Adrenal gland (tissue), 12 donors: ENCODE measurements around the gene A1BG. TPM values are rescaled to one million over a fixed set of nuclear protein-coding genes. Genes with fewer than 3 reads are reported as not detected.

ENCODE experiments used
- DNase-seq, 7 donors: peaks; one replicate each; pipeline ENCODE4 v3.0.0-alpha.2; 2019 to 2020
- H3K27ac ChIP-seq, 5 donors: fragments of 200-600 bp; sonication (generic) in 4 of 5; 1 replicate in 3 of 5; 2 replicates in 2 of 5; pipeline versions ENCODE4 v1.5.1 to v1.8.0; 2016 to 2020; ENCODE audit warnings: mild to moderate bottlenecking in 1 of 5
- H3K27me3 ChIP-seq: fragments of 200-600 bp; 2 replicates; pipeline ENCODE4 v1.8.0; 2021
- H3K36me3 ChIP-seq, 2 donors: fragments of 200-600 bp; replicated peaks in 1 of 2; 1 replicate in 1 of 2; 2 replicates in 1 of 2; pipeline versions ENCODE4 v1.5.1 to v1.8.0; 2018 to 2022
- H3K4me1 ChIP-seq, 2 donors: fragments of 200-600 bp; replicated peaks in 1 of 2; 1 replicate in 1 of 2; 2 replicates in 1 of 2; pipeline versions ENCODE4 v1.5.1 to v1.8.0; 2018 to 2021
- H3K4me3 ChIP-seq, 4 donors: fragments of 200-600 bp; sonication (generic) in 3 of 4; one replicate each; pipeline ENCODE4 v1.5.1; 2016 to 2018
- H3K9me3 ChIP-seq, 3 donors: fragments of 200-600 bp; sonication (generic) in 1 of 3; replicated peaks in 1 of 3; 1 replicate in 2 of 3; 2 replicates in 1 of 3; pipeline versions ENCODE4 v1.5.1 to v1.8.0; 2016 to 2021
- CTCF ChIP-seq, 6 experiments: fragments of 450-650 bp in 4 of 6; fragments of 200-600 bp in 2 of 6; sonication (generic) in 1 of 6; IDR thresholded peaks; 1 replicate in 5 of 6; 2 replicates in 1 of 6; pipeline versions ENCODE4 v1.5.1 to v1.8.0; 2016 to 2021; ENCODE audit warnings: antibody characterized with exemption in 6 of 6, mild to moderate bottlenecking in 2 of 6, moderate library complexity in 1 of 6
- POLR2A ChIP-seq, 2 donors: fragments of 450-650 bp; IDR thresholded peaks; one replicate each; pipeline ENCODE4 v1.6.1; 2017; ENCODE audit warnings: antibody characterized with exemption in 2 of 2, mild to moderate bottlenecking in 2 of 2, moderate library complexity in 1 of 2
- WGBS, 4 donors: extraction: QIAGEN DNeasy Blood & Tissue Kit in 2 of 4; methylation state at CpG; one replicate each; pipeline versions ENCODE4 v1.1.5 to v1.1.7; 2013 to 2017; 5-methylcytosine and 5-hydroxymethylcytosine counted together
- intact Hi-C, 2 donors: fragments of 100-400 bp; cut with DNase I; formaldehyde crosslinking; loops; one replicate each; pipeline versions ENCODE4 v1.14.1 to v1.15.0; 2022 to 2023
- polyA plus RNA-seq, 3 donors: library from polyadenylated mRNA; stranded (reverse); fragments of 200-250 nt in 2 of 3; fragments of 350-450 nt in 1 of 3; fragmentation: Illumina TruSeq in 1 of 3; extraction: RNeasy Lipid Tissue Mini Kit (QIAGEN cat#74804) in 1 of 3; gene quantifications; one replicate each; pipeline ENCODE4 v1.2.3, GENCODE V29; 2013 to 2014
- total RNA-seq, 9 donors: library from RNA; depleted of rRNA in 4 of 9; stranded (reverse); fragments of >200 nt in 4 of 9; fragments of 120-200 nt in 1 of 9; fragmentation: NEBNext Ultra II Directional in 1 of 9; extraction: Animal tissue kit (Norgen Biotek cat#: 25700) in 1 of 9; gene quantifications; one replicate each; pipeline versions ENCODE4 v1.1.0 to v1.2.4, GENCODE V29; 2013 to 2023
- donor health status: healthy with polysubstance abuse.
- donor health status: Bipolar disorder and iron deficiency.
- donor health status: DM: yes; HTN: yes; CAD: no.
- donor health status: DM: no; HTN: no; CAD: no.
- donor health status: DM: no; HTN: no; CAD: no.
- donor health status: DM: yes; HTN: yes; CAD: no.

Gene A1BG
- total and polyA plus RNA-seq, 12 donors = 0.39 to 41.3 (median 6.6) TPM; not detected in 1

GRCh38 chr19:58346961-58347929, 6.0 kb downstream of the A1BG start:
- H3K4me3 ChIP-seq = peak overlapping the region in 2 of 4 donors; percentile 13 to 66
- DNase-seq = peak in 5 of 7 donors; percentile 33 to 70 (median 44)
- no peaks in the 10 kb centered on the region for H3K36me3 ChIP-seq
- H3K9me3 ChIP-seq = no peaks in the 10 kb centered on the region
- peak overlapping the region in 3 of 5 donors; percentile 55 to 82 (median 75) for H3K27ac ChIP-seq
- WGBS, 4 donors = 1 to 4% (median 2%) methylated on average over 19 to 82 of the region's 82 CpGs
- H3K4me1 ChIP-seq = peaks cover 9 to 14% of the 10 kb centered on the region in 2 donors
- H3K27me3 ChIP-seq = peaks cover 17% of the 10 kb centered on the region
- TF ChIP-seq POLR2A (IDR thresholded peaks at IDR 0.05) = peak in 1 of 2 donors; percentile 16
- TF ChIP-seq CTCF (IDR thresholded peaks at IDR 0.05) = no peak
- intact Hi-C loops = no loop called here

- no peak overlapping the region for H3K27ac ChIP-seq
- DNase-seq = no peak
- no peaks in the 10 kb centered on the region for H3K9me3 ChIP-seq
- H3K4me3 ChIP-seq = no peak overlapping the region
- H3K27me3 ChIP-seq = peaks cover 8% of the 10 kb centered on the region
- intact Hi-C loops = no loop called here
- H3K4me1 ChIP-seq = peaks cover 9 to 13% of the 10 kb centered on the region in 2 donors
- H3K36me3 ChIP-seq = no peaks in the 10 kb centered on the region
- TF ChIP-seq POLR2A (IDR thresholded peaks at IDR 0.05) = no peak
- no peak for TF ChIP-seq CTCF (IDR thresholded peaks at IDR 0.05)
- 63 to 75% (median 67%) methylated on average over 5 of the region's 5 CpGs for WGBS, 4 donors
Measured at GRCh38 chr19:58345558-58345957, 7.7 kb downstream of the A1BG start.

GRCh38 chr19:58338825-58339558, 14.3 kb downstream of the A1BG start:
- Histone ChIP-seq H3K9me3 (no peaks in the 10 kb centered on the region), H3K4me3 (no peak overlapping the region), H3K36me3 (peaks cover 0 to 31% of the 10 kb centered on the region in 2 donors), H3K4me1 (no peaks in the 10 kb centered on the region), H3K27ac (no peak overlapping the region), H3K27me3 (no peaks in the 10 kb centered on the region)
- TF ChIP-seq CTCF (IDR thresholded peaks at IDR 0.05) (peak in 1 of 6 experiments; percentile 6), POLR2A (IDR thresholded peaks at IDR 0.05) (no peak)
- WGBS, 4 donors = 57 to 85% (median 77%) methylated on average over 12 to 30 of the region's 30 CpGs
- intact Hi-C loops = no loop called here
- no peak for DNase-seq

GRCh38 chr19:58338336-58338735, 15.0 kb downstream of the A1BG start:
- Histone ChIP-seq H3K9me3 (no peaks in the 10 kb centered on the region), H3K4me1 (no peaks in the 10 kb centered on the region), H3K27ac (no peak overlapping the region), H3K36me3 (peaks cover 0 to 31% of the 10 kb centered on the region in 2 donors), H3K4me3 (no peak overlapping the region), H3K27me3 (no peaks in the 10 kb centered on the region)
- no peak for DNase-seq
- 97 to 100% (median 98%) methylated on average over 8 to 11 of the region's 11 CpGs for WGBS, 4 donors
- TF ChIP-seq CTCF (IDR thresholded peaks at IDR 0.05) = no peak
- TF ChIP-seq POLR2A (IDR thresholded peaks at IDR 0.05) = no peak
- intact Hi-C loops = no loop called here
